Skeletal muscle satellite cell (primary cell): ENCODE measurements around the gene CDKN2A.

ENCODE experiments used
- H3K27me3 ChIP-seq: 2 replicates; pipeline ENCODE4 v1.7.0; 2013; ENCODE audit warnings: low read length; ENCODE audit not compliant: control insufficient read depth, insufficient read depth
- H3K36me3 ChIP-seq: 2 replicates; pipeline ENCODE4 v1.7.0; 2013; ENCODE audit warnings: mild to moderate bottlenecking, control low read depth, low read length; ENCODE audit not compliant: insufficient read depth
- H3K4me1 ChIP-seq: 2 replicates; pipeline ENCODE4 v1.7.0; 2013; ENCODE audit warnings: low read length; ENCODE audit not compliant: control insufficient read depth, insufficient read depth
- H3K4me2 ChIP-seq: 2 replicates; pipeline ENCODE4 v1.7.0; 2013; ENCODE audit warnings: mild to moderate bottlenecking, low read length
- H3K4me3 ChIP-seq: 2 replicates; pipeline ENCODE4 v1.7.0; 2013; ENCODE audit warnings: low read length
- H3K9ac ChIP-seq: 2 replicates; pipeline ENCODE4 v1.7.0; 2013; ENCODE audit warnings: mild to moderate bottlenecking, low read depth, low read length, moderate library complexity
- H3K9me3 ChIP-seq: replicated peaks from 2 replicates; pipeline ENCODE4 v1.7.0; 2013; ENCODE audit warnings: mild to moderate bottlenecking, control low read depth, low read length

The CDKN2A gene

DNA sequence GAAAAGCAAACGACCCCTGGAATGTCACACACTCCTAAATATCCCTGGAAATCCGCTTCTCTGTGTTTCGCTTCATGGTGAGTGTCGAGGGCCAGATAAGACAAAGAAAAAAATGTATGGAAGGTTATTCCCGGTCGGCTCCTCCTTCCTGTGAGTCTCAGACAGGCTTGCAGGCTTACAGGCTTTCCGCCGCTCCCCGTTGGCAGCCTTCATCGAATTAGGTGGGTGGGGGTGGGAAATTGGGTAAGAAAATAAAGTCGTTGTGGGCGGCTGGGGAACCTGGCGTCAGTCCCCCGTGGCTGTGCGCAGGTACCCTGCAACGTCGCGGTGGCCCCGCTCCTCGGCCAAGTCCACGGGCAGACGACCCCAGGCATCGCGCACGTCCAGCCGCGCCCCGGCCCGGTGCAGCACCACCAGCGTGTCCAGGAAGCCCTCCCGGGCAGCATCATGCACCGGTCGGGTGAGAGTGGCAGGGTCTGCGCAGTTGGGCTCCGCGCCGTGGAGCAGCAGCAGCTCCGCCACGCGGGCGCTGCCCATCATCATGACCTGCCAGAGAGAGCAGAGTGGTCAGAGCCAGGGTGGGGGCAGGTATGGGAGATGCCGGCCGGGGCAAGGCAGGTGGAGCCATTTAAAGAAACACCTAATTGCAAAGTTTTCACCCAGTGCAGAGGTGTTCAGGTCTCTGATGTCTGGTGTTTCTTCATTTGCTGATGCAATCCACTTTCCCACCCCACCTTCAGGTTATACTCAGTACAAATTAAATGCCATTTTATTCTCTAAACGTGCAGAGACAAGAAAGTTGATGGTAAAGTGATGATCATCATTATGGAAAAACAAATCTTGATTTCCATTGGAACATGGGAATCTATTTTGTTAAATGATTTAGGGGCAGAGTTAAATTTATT lies 11.8 kb upstream of the CDKN2A start:
- Histone ChIP-seq H3K9ac (no peak overlapping the region), H3K9me3 (no peaks in the 10 kb centered on the region), H3K4me3 (peak overlapping the region; percentile 40), H3K4me2 (peak overlapping the region; percentile 50), H3K4me1 (no peaks in the 10 kb centered on the region), H3K36me3 (peaks cover 21% of the 10 kb centered on the region), H3K27me3 (no peaks in the 10 kb centered on the region)

DNA sequence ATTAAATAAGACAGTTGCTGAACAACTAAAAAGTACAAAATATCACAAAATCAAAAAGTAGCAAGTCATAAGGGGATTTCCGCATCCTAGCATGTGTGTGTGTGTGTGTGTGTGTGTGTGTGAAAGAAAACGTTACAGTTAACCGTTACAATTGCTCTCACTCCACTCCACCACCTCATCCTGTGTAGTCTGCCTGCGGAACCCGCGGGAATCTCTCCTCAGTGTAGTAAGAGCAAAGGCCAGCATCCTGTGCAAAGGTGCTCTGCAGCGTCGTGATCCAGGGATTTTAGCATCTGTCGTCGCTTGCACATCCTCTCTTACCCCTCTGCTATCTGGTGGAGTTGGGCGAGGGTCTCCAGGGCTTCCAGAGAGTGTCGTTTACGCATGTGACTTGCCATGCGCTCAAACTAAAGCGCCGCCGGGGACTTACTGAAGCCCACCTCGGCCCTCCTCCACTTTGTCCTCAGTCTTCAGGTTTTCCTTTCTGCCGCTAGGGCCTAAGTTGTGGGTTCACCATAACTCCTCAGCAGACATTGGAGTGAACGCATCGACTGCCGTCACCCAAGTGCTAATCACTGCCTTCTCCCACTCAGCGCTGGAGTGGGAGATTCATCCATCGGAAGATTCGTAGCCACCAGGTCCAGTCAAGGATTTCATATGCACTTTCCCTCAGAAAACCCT lies 11.0 kb upstream of the CDKN2A start:
- Histone ChIP-seq H3K4me2 (peak overlapping the region; percentile 50), H3K4me3 (no peak overlapping the region), H3K9ac (no peak overlapping the region), H3K27me3 (no peaks in the 10 kb centered on the region), H3K9me3 (no peaks in the 10 kb centered on the region), H3K4me1 (no peaks in the 10 kb centered on the region), H3K36me3 (peaks cover 21% of the 10 kb centered on the region)

- Histone ChIP-seq H3K4me3 (no peak overlapping the region), H3K36me3 (peaks cover 21% of the 10 kb centered on the region), H3K4me2 (no peak overlapping the region), H3K9me3 (no peaks in the 10 kb centered on the region), H3K27me3 (no peaks in the 10 kb centered on the region), H3K4me1 (no peaks in the 10 kb centered on the region), H3K9ac (no peak overlapping the region)
These were observed 7.8 kb upstream of the CDKN2A start for GRCh38 chr9:22002038-22002437.

DNA sequence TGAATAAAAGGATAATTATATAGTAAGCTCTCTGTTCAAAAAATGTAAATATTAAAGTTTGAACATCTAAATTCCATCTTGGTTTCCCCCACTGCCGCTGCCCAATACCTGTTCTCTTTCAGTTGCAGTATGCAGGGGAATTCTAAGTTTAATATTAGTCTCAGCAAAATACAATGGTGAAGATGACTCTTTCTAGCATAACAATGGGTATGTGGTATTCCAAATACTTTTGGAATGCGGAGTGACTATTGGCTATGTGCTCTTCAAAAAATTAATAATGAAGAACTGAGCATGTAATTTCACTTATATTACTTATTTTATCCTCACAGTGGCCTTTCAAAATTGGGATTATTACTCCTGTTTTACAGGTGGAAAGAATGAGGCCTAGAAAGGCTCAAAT lies 3.8 kb upstream of the CDKN2A start:
- H3K4me1 ChIP-seq, result peaks cover 19% of the 10 kb centered on the region
- H3K4me2 ChIP-seq, result no peak overlapping the region
- no peaks in the 10 kb centered on the region for H3K36me3 ChIP-seq
- no peaks in the 10 kb centered on the region for H3K9me3 ChIP-seq
- H3K9ac ChIP-seq, result no peak overlapping the region
- no peaks in the 10 kb centered on the region for H3K27me3 ChIP-seq
- no peak overlapping the region for H3K4me3 ChIP-seq

DNA sequence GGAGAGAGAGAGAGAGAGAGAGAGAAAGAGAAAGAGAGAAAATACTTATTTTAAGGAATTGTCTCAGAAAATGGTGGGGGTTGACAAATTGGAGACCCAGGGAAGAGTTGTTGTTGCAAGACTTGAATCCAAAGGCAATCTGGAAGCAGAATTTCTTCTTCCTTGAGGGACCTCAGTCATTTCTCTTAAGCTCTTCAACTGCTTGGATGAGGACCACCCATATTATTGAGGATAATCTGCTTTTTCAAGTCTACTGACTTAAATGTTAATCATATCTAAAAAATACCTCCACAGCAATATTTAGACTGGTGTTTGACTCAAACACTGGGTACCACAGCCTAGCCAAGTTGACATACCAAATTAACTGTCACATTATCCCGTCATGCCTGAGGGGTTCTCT lies 3.3 kb upstream of the CDKN2A start:
- H3K9me3 ChIP-seq, result no peaks in the 10 kb centered on the region
- H3K36me3 ChIP-seq, result no peaks in the 10 kb centered on the region
- no peak overlapping the region for H3K9ac ChIP-seq
- H3K27me3 ChIP-seq, result no peaks in the 10 kb centered on the region
- peaks cover 22% of the 10 kb centered on the region for H3K4me1 ChIP-seq
- no peak overlapping the region for H3K4me2 ChIP-seq
- no peak overlapping the region for H3K4me3 ChIP-seq

DNA sequence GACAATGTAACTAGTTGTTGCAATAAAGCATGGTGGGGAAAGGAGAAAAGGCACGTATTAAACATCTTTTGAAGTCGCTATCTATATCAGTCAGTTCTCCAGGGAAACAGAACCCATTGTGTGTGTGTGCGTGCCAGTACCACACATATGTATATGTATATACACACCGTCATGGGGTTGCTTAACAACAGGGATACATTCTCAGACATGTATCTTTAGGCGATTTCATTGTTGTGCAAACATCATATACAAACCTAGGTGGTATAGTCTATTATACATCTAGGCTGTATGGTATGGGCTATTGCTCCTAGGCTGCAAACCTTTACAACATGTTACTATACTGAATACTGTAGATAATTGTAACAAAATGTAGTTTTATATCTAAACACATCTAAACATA lies 2.7 kb upstream of the CDKN2A start:
- no peaks in the 10 kb centered on the region for H3K9me3 ChIP-seq
- H3K4me3 ChIP-seq, result no peak overlapping the region
- no peak overlapping the region for H3K4me2 ChIP-seq
- peaks cover 22% of the 10 kb centered on the region for H3K4me1 ChIP-seq
- H3K27me3 ChIP-seq, result no peaks in the 10 kb centered on the region
- no peaks in the 10 kb centered on the region for H3K36me3 ChIP-seq
- H3K9ac ChIP-seq, result no peak overlapping the region

DNA sequence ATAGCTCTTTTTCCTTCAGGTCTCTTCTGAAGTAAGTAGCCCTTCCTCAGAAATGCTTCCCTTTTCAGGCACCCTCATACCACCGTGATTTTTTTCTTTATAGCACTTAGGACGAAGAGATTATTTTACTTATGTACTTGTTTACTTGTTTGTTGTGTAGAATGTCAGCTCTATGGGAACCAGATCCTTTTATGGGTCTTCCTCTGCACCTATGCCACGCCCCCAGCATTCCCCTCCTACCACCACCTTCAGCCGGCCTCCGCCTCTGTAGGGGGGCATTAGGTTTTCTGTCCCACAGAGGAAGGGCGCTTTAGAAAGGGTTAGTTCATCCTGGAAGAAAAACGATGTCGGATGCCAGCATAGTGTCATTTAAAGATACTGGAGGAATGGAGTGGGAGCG lies 2.2 kb upstream of the CDKN2A start:
- H3K4me3 ChIP-seq, result peak overlapping the region; percentile 90
- no peaks in the 10 kb centered on the region for H3K9me3 ChIP-seq
- H3K4me1 ChIP-seq, result peaks cover 24% of the 10 kb centered on the region
- H3K27me3 ChIP-seq, result no peaks in the 10 kb centered on the region
- H3K4me2 ChIP-seq, result peak overlapping the region; percentile 83
- peak overlapping the region; percentile 89 for H3K9ac ChIP-seq
- H3K36me3 ChIP-seq, result no peaks in the 10 kb centered on the region

DNA sequence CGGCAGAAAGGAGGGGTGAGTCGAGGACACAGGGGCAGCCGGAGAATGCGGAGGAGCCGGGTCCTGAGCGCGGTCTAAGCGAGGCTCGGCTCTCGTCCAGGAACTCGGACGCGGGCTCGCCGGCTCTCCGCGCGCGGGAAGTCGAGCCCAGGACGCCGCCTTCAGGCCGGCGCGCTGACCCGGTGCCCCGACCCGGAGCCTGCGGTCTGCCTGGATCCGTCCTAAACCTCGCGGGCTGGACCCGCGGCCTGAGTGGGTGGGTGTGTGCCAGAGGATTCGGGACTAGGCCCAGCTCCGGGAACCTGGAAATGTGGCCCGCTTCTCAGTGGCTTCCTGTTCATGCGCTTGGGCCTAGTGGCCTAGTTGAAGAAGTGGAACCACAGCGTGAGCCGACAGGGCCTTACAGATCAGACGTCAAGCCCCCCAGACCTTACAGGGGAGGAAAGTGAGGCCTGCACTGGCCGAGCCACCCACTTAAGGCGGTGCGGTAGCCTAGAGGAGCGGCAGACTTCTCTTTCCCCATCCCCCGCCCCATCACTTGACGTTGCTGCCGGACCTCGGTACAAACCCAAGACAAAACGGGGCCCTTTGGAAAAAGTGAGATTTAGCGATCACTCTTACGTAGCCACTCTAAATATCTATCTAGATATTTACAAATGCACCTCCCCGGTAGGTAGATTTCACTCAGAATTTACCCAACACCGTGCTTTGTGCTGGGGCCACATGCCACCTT lies 1.6 kb upstream of the CDKN2A start:
- peak overlapping the region; percentile 89 for H3K9ac ChIP-seq
- no peaks in the 10 kb centered on the region for H3K9me3 ChIP-seq
- peak overlapping the region; percentile 83 for H3K4me2 ChIP-seq
- H3K4me3 ChIP-seq, result peak overlapping the region; percentile 90
- H3K4me1 ChIP-seq, result peaks cover 26% of the 10 kb centered on the region
- no peaks in the 10 kb centered on the region for H3K36me3 ChIP-seq
- H3K27me3 ChIP-seq, result no peaks in the 10 kb centered on the region

DNA sequence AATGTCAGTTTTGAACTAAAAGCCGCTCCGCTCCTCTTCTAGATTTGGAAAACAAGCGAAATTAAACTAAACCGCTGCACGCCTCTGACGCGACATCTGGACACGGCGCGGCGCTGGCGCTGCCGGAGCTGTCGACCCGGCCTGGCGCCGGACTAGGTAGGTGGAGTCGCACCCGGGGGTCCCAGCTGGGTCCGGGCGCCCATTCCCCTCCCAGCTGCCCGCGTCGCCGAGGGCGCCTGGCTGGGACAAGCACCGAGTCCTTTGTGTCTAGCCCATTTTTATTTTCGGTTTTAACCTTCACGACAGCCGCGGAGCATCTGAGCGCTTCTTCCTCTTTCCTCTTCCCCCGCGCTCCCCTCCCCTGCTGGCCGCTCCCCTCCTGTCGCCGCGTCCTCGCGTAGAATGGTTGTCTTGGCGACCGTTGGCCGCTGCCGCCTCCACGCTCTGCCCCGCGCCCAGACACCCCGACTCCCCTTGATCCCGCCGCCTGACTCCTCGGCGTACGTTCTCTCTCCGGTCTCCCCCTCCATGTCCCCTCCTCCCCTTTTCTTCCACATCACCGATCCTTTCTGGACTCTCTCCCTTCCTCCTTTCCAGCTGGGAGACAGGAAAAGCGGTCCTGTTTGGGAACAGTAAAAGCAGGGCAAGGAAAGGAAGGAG lies 944 bp upstream of the CDKN2A start:
- peak overlapping the region; percentile 83 for H3K4me2 ChIP-seq
- no peaks in the 10 kb centered on the region for H3K27me3 ChIP-seq
- H3K4me3 ChIP-seq, result peak overlapping the region; percentile 90
- peaks cover 26% of the 10 kb centered on the region for H3K4me1 ChIP-seq
- no peaks in the 10 kb centered on the region for H3K36me3 ChIP-seq
- H3K9me3 ChIP-seq, result no peaks in the 10 kb centered on the region
- H3K9ac ChIP-seq, result peak overlapping the region; percentile 89

- Histone ChIP-seq H3K9me3 (no peaks in the 10 kb centered on the region), H3K4me3 (peak within 1 kb of the TSS; percentile 90), H3K36me3 (peaks cover under 1% of the 10 kb centered on the region), H3K4me2 (peak within 1 kb of the TSS; percentile 94), H3K9ac (peak within 1 kb of the TSS; percentile 89), H3K27me3 (no peaks in the 10 kb centered on the region), H3K4me1 (peaks cover 26% of the 10 kb centered on the region)
These were observed 389 bp upstream of the CDKN2A start, which contains the start of gene CDKN2B-AS1 for GRCh38 chr9:21994556-21995005. Gene CDKN2B-AS1, plus strand, starts transcription at chr9:21994791.

DNA sequence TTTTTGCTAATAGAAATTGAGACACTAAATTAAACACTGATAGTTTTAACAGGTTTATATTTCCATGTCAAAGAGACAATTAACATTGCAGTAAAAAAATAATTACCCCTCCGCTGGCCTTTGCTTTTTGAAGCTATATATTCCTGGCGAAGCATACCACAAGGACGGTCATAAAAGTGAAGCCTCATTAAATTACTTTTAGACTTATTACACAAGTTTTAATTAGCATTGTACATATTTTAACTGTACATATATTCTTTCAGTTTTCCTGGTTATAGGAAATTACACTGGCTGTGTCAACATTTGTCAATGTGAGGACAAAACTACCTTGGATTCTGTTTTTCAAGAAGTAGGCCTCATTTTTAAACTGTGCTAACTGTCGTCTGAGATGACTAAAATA lies 1.2 kb downstream of the CDKN2A start:
- H3K4me2 ChIP-seq, result peak overlapping the region; percentile 94
- H3K9ac ChIP-seq, result peak overlapping the region; percentile 89
- H3K4me3 ChIP-seq, result peak overlapping the region; percentile 90
- H3K4me1 ChIP-seq, result peaks cover 31% of the 10 kb centered on the region
- no peaks in the 10 kb centered on the region for H3K9me3 ChIP-seq
- no peaks in the 10 kb centered on the region for H3K27me3 ChIP-seq
- peaks cover 2% of the 10 kb centered on the region for H3K36me3 ChIP-seq
